ENCODE results near the gene EPHB2.

EPHB2 gene

GRCh38 chr1:22824975-22825374, 114.3 kb downstream of the EPHB2 start:
- ChIA-PET POLR2A (no interaction called here), CTCF (interaction anchor here (0.6 kb wide), 1 partner anchor 95 kb away, joined by 3 read pairs; no protein-coding TSS in a partner anchor)
- H3K27me3 ChIP-seq (replicated peaks in 2 of 5; ENCODE audit: control insufficient read depth in 4 of 5, insufficient read depth in 5 of 5, low read length in 4 of 5), result peaks cover 0 to 5% (median 0%) of the 10 kb centered on the region in 5 experiments
- WGBS (ENCODE audit: insufficient coverage), result 88% methylated on average over 4 of the region's 5 CpGs
- DNase-seq, result no peak
- no peak overlapping the region for H3K27ac ChIP-seq (ENCODE audit: insufficient read depth in 1 of 2, low read depth in 1 of 2, low read length in 2 of 2, poor library complexity in 1 of 2, severe bottlenecking in 2 of 2)
- H3K9me3 ChIP-seq (ENCODE audit: control extremely low read depth in 1 of 5, control insufficient read depth in 4 of 5, insufficient read depth in 2 of 5, low read depth in 1 of 5, low read length in 4 of 5), result no peaks in the 10 kb centered on the region
- H3K4me3 ChIP-seq (ENCODE audit: control insufficient read depth in 1 of 7, extremely low read depth in 1 of 7, insufficient read depth in 4 of 7, low read depth in 2 of 7, low read length in 6 of 7), result no peak overlapping the region
- H3K4me1 ChIP-seq (ENCODE audit: control extremely low read depth in 1 of 4, control insufficient read depth in 4 of 4, insufficient read depth in 4 of 4, low read length in 3 of 4), result no peaks in the 10 kb centered on the region
- no peaks in the 10 kb centered on the region for H3K36me3 ChIP-seq (ENCODE audit: control insufficient read depth in 4 of 4, insufficient read depth in 4 of 4, low read length in 3 of 4)

DNA sequence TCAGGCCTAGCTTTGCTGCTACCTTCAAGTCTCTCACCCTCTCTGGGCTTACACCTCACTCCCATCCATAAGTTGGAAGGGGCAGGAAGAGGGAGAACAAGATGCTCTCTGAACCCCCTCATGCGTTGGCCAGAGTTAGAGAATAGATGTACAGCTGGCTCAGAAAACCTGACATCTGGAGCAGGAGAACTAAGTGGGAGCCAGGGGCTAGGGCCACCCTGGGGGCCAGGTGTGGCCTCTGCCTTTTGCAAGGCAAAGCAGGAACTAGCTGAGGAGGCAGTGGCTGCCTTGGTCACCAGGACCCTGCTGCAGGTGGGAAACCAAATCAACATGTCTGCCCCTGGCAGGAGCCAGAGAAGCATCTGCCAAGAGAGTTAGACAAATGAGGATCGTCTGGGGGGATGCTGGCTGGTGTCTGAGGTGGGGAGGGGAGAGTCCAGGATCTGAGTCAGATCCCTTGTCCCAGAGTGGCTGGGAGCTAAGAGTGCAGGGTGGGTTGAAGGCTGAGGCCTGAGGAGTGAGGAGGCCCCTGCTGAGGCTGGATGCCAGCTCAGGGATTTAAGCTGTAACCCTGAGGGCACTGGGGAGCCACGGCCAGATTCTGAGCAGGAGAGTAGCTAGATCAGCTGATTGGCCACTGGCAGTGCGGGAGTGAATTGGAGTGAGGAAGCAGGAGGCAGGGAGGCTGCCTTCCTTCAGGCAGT, 115.0 kb downstream of the EPHB2 start:
- Histone ChIP-seq H3K9me3 (ENCODE audit: control extremely low read depth in 1 of 5, control insufficient read depth in 4 of 5, insufficient read depth in 2 of 5, low read depth in 1 of 5, low read length in 4 of 5) (no peaks in the 10 kb centered on the region), H3K36me3 (ENCODE audit: control insufficient read depth in 4 of 4, insufficient read depth in 4 of 4, low read length in 3 of 4) (no peaks in the 10 kb centered on the region), H3K27ac (ENCODE audit: insufficient read depth in 1 of 2, low read depth in 1 of 2, low read length in 2 of 2, poor library complexity in 1 of 2, severe bottlenecking in 2 of 2) (no peak overlapping the region), H3K27me3 (replicated peaks in 2 of 5; ENCODE audit: control insufficient read depth in 4 of 5, insufficient read depth in 5 of 5, low read length in 4 of 5) (peaks cover 0 to 5% (median 0%) of the 10 kb centered on the region in 5 experiments), H3K4me1 (ENCODE audit: control extremely low read depth in 1 of 4, control insufficient read depth in 4 of 4, insufficient read depth in 4 of 4, low read length in 3 of 4) (no peaks in the 10 kb centered on the region), H3K4me3 (ENCODE audit: control insufficient read depth in 1 of 7, extremely low read depth in 1 of 7, insufficient read depth in 4 of 7, low read depth in 2 of 7, low read length in 6 of 7) (no peak overlapping the region)
- WGBS (ENCODE audit: insufficient coverage), result 95% methylated on average over 4 of the region's 4 CpGs
- ChIA-PET CTCF (interaction anchor here (0.9 to 1.5 kb wide), 2 partner anchors 9 to 17 kb away, joined by 3 read pairs; no protein-coding TSS in a partner anchor), POLR2A (no interaction called here)
- no peak for DNase-seq

- no peaks in the 10 kb centered on the region for H3K4me1 ChIP-seq (ENCODE audit: control extremely low read depth in 1 of 4, control insufficient read depth in 4 of 4, insufficient read depth in 4 of 4, low read length in 3 of 4)
- no peaks in the 10 kb centered on the region for H3K36me3 ChIP-seq (ENCODE audit: control insufficient read depth in 4 of 4, insufficient read depth in 4 of 4, low read length in 3 of 4)
- WGBS (ENCODE audit: insufficient coverage), result 94% methylated on average over 14 of the region's 15 CpGs
- POLR2A ChIA-PET, result no interaction called here
- CTCF ChIA-PET, result interaction anchor here (0.9 to 1.5 kb wide), 2 partner anchors 8 to 18 kb away, joined by 3 read pairs; no protein-coding TSS in a partner anchor
- peaks cover 0 to 7% (median 0%) of the 10 kb centered on the region in 5 experiments for H3K27me3 ChIP-seq (replicated peaks in 2 of 5; ENCODE audit: control insufficient read depth in 4 of 5, insufficient read depth in 5 of 5, low read length in 4 of 5)
- no peaks in the 10 kb centered on the region for H3K9me3 ChIP-seq (ENCODE audit: control extremely low read depth in 1 of 5, control insufficient read depth in 4 of 5, insufficient read depth in 2 of 5, low read depth in 1 of 5, low read length in 4 of 5)
- no peak for DNase-seq
- H3K4me3 ChIP-seq (ENCODE audit: control insufficient read depth in 1 of 7, extremely low read depth in 1 of 7, insufficient read depth in 4 of 7, low read depth in 2 of 7, low read length in 6 of 7), result no peak overlapping the region
- H3K27ac ChIP-seq (ENCODE audit: insufficient read depth in 1 of 2, low read depth in 1 of 2, low read length in 2 of 2, poor library complexity in 1 of 2, severe bottlenecking in 2 of 2), result no peak overlapping the region
These were observed 116.3 kb downstream of the EPHB2 start for GRCh38 chr1:22826604-22827580.

- Histone ChIP-seq H3K9me3 (ENCODE audit: control extremely low read depth in 1 of 5, control insufficient read depth in 4 of 5, insufficient read depth in 2 of 5, low read depth in 1 of 5, low read length in 4 of 5) (no peaks in the 10 kb centered on the region), H3K27me3 (replicated peaks in 2 of 5; ENCODE audit: control insufficient read depth in 4 of 5, insufficient read depth in 5 of 5, low read length in 4 of 5) (peaks cover 0 to 7% (median 0%) of the 10 kb centered on the region in 5 experiments), H3K27ac (ENCODE audit: insufficient read depth in 1 of 2, low read depth in 1 of 2, low read length in 2 of 2, poor library complexity in 1 of 2, severe bottlenecking in 2 of 2) (no peak overlapping the region), H3K36me3 (ENCODE audit: control insufficient read depth in 4 of 4, insufficient read depth in 4 of 4, low read length in 3 of 4) (no peaks in the 10 kb centered on the region), H3K4me3 (ENCODE audit: control insufficient read depth in 1 of 7, extremely low read depth in 1 of 7, insufficient read depth in 4 of 7, low read depth in 2 of 7, low read length in 6 of 7) (no peak overlapping the region), H3K4me1 (ENCODE audit: control extremely low read depth in 1 of 4, control insufficient read depth in 4 of 4, insufficient read depth in 4 of 4, low read length in 3 of 4) (no peaks in the 10 kb centered on the region)
- ChIA-PET CTCF (interaction anchor here (0.6 to 1.7 kb wide), 2 partner anchors 10 to 508 kb away, joined by 4 to 6 read pairs; no protein-coding TSS in a partner anchor), POLR2A (no interaction called here)
- DNase-seq, result no peak
- 98% methylated on average over 6 of the region's 9 CpGs for WGBS (ENCODE audit: insufficient coverage)
These were observed 117.2 kb downstream of the EPHB2 start for GRCh38 chr1:22827666-22828483.

DNA sequence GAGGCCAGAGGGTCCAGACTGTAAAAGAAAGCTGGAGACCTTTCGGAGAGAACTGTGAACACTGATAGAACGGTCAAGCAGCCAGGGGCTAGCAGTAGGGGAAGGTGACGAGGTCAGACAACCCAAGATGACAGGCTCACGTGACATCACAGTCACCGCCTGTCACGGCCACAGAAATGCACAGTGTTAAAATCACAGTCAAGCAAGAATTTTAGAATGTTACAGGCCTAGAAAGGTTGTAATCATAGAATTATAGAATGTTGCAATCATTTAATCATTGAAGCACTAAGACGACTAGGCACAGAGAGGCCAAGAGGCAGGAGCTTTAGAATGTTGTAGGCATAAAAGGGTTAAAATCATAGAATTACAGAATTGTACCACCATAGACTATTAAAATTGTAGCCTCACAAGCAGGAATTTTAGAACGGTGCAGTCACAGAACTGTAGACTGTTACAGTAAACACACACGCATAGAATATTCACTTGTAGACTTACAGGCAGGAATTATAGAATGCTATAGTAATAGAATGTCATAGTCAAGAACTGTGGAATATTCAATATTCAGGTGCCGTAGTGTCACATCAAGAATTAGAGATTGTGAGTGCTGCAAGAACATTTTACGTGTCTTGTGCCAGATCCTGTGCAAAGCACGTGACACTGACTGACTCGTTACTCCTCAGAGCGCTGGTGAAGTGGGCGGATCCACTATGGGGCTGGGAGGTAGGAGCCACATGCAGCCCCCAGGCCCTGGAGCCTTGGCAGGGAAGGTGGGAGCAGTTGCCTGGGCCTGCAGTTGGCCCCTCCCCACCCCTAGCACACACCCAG, 118.1 kb downstream of the EPHB2 start:
- peaks cover 0 to 7% (median 0%) of the 10 kb centered on the region in 5 experiments for H3K27me3 ChIP-seq (replicated peaks in 2 of 5; ENCODE audit: control insufficient read depth in 4 of 5, insufficient read depth in 5 of 5, low read length in 4 of 5)
- POLR2A ChIA-PET, result no interaction called here
- H3K36me3 ChIP-seq (ENCODE audit: control insufficient read depth in 4 of 4, insufficient read depth in 4 of 4, low read length in 3 of 4), result no peaks in the 10 kb centered on the region
- no peak for DNase-seq
- no peak overlapping the region for H3K27ac ChIP-seq (ENCODE audit: insufficient read depth in 1 of 2, low read depth in 1 of 2, low read length in 2 of 2, poor library complexity in 1 of 2, severe bottlenecking in 2 of 2)
- no peak overlapping the region for H3K4me3 ChIP-seq (ENCODE audit: control insufficient read depth in 1 of 7, extremely low read depth in 1 of 7, insufficient read depth in 4 of 7, low read depth in 2 of 7, low read length in 6 of 7)
- no peaks in the 10 kb centered on the region for H3K4me1 ChIP-seq (ENCODE audit: control extremely low read depth in 1 of 4, control insufficient read depth in 4 of 4, insufficient read depth in 4 of 4, low read length in 3 of 4)
- CTCF ChIA-PET, result interaction anchor here (0.6 to 1.7 kb wide), 2 partner anchors 9 to 509 kb away, joined by 4 to 6 read pairs; no protein-coding TSS in a partner anchor
- no peaks in the 10 kb centered on the region for H3K9me3 ChIP-seq (ENCODE audit: control extremely low read depth in 1 of 5, control insufficient read depth in 4 of 5, insufficient read depth in 2 of 5, low read depth in 1 of 5, low read length in 4 of 5)
- 97% methylated on average over 9 of the region's 15 CpGs for WGBS (ENCODE audit: insufficient coverage)

DNA sequence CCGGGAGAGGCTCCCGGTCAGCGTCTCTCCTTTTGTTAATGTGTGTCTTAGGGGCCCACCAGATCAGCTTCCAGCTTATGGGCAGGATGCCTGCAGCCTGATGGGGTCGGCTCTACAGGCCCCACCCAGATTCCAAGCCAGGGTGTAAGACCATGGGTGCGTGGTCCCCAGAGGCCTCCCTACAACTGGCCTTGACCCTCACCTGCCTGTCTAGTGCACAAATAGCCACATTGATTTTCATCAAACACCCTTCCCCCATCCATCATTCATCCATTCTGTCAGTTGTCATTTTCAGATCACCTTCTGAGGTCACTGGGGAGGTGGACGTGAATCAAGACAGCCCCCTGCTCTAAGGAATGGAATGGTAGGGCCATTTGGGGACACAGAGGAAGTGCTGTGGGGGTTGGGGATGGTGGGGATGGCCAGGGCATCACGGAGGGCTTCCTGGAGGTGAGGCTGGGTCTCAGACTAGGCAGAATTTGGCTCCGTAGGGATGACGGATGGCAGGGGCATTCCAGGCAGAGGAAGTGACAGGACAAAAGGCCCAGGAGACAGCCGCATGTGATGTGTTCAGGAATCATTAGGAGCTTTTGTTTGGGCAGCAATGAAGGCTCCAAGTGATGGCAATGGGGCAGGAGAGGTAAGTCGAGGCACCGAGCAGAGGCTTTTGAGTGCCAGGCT, 118.8 kb downstream of the EPHB2 start:
- no peak for DNase-seq
- H3K27me3 ChIP-seq (replicated peaks in 2 of 5; ENCODE audit: control insufficient read depth in 4 of 5, insufficient read depth in 5 of 5, low read length in 4 of 5), result peaks cover 0 to 5% (median 0%) of the 10 kb centered on the region in 5 experiments
- WGBS (ENCODE audit: insufficient coverage), result 93% methylated on average over 8 of the region's 12 CpGs

More for the DNA sequence above, 118.8 kb downstream of the EPHB2 start:
- H3K4me3 ChIP-seq (ENCODE audit: control insufficient read depth in 1 of 7, extremely low read depth in 1 of 7, insufficient read depth in 4 of 7, low read depth in 2 of 7, low read length in 6 of 7), result no peak overlapping the region
- H3K4me1 ChIP-seq (ENCODE audit: control extremely low read depth in 1 of 4, control insufficient read depth in 4 of 4, insufficient read depth in 4 of 4, low read length in 3 of 4), result no peaks in the 10 kb centered on the region
- no peaks in the 10 kb centered on the region for H3K36me3 ChIP-seq (ENCODE audit: control insufficient read depth in 4 of 4, insufficient read depth in 4 of 4, low read length in 3 of 4)
- H3K9me3 ChIP-seq (ENCODE audit: control extremely low read depth in 1 of 5, control insufficient read depth in 4 of 5, insufficient read depth in 2 of 5, low read depth in 1 of 5, low read length in 4 of 5), result no peaks in the 10 kb centered on the region
- CTCF ChIA-PET, result interaction anchor here (1.7 kb wide), 1 partner anchor 8 kb away, joined by 4 read pairs; no protein-coding TSS in a partner anchor
- H3K27ac ChIP-seq (ENCODE audit: insufficient read depth in 1 of 2, low read depth in 1 of 2, low read length in 2 of 2, poor library complexity in 1 of 2, severe bottlenecking in 2 of 2), result no peak overlapping the region
- POLR2A ChIA-PET, result no interaction called here
